OCI-LY3 (cell line): ENCODE measurements around the gene ELOA.

Source experiments
- H2AFZ ChIP-seq: fragments of 200-600, 300-600 bp; shearing (Covaris generic); 2 replicates; pipeline ENCODE4 v1.6.0; 2014; ENCODE audit warnings: antibody characterized with exemption, low read depth, low read length
- H3K27ac ChIP-seq: fragments of 200-600, 300-600 bp; sonication (generic); 2 replicates; pipeline ENCODE4 v1.5.1; 2014; ENCODE audit warnings: mild to moderate bottlenecking, low read length, moderate library complexity, mixed read lengths
- H3K27me3 ChIP-seq: fragments of 200-600, 300-600 bp; sonication (generic); 2 replicates; pipeline ENCODE4 v1.6.1; 2014; ENCODE audit warnings: low read depth, low read length, mixed read lengths
- H3K36me3 ChIP-seq: fragments of 200-600, 300-600 bp; sonication (generic); replicated peaks from 2 replicates; pipeline ENCODE3; 2014; ENCODE audit warnings: low read depth, low read length, mixed read lengths
- H3K4me1 ChIP-seq: fragments of 300-600, 200-600 bp; sonication (generic); 2 replicates; pipeline ENCODE4 v1.6.1; 2014; ENCODE audit warnings: low read length, mixed read lengths
- H3K4me2 ChIP-seq: fragments of 200-600, 300-600 bp; sonication (generic); 2 replicates; pipeline ENCODE4 v1.6.1; 2014; ENCODE audit warnings: low read length, mixed read lengths
- H3K4me3 ChIP-seq: fragments of 300-600, 200-600 bp; sonication (generic); 2 replicates; pipeline ENCODE4 v1.5.1; 2014; ENCODE audit warnings: antibody characterized with exemption, mild to moderate bottlenecking, low read length, moderate library complexity
- H3K79me2 ChIP-seq: fragments of 300-600, 200-600 bp; shearing (Covaris generic); 2 replicates; pipeline ENCODE4 v1.6.1; 2014; ENCODE audit warnings: mild to moderate bottlenecking, low read length, mixed read lengths
- H3K9ac ChIP-seq: fragments of 300-600, 200-600 bp; shearing (Covaris generic); 2 replicates; pipeline ENCODE4 v1.6.0; 2014; ENCODE audit warnings: mild to moderate bottlenecking, low read length, moderate library complexity
- H3K9me3 ChIP-seq: fragments of 200-600, 300-600 bp; shearing (Covaris generic); 2 replicates; pipeline ENCODE4 v1.6.1; 2014; ENCODE audit warnings: low read length, mixed read lengths; ENCODE audit not compliant: insufficient read depth
- H4K20me1 ChIP-seq: fragments of 200-600, 300-600 bp; sonication (generic); 2 replicates; pipeline ENCODE4 v1.6.1; 2016; ENCODE audit warnings: low read length, mixed read lengths; ENCODE audit not compliant: insufficient read depth
- CTCF ChIP-seq: fragments of 200-600, 300-600 bp; sonication (generic); IDR thresholded peaks from 2 replicates; pipeline ENCODE4 v1.5.1; 2014; ENCODE audit warnings: antibody characterized with exemption, low read length, low read depth
- EZH2phosphoT487 ChIP-seq: fragments of 200-600 bp; shearing (Covaris generic); IDR thresholded peaks from 2 replicates; pipeline ENCODE4 v1.6.1; 2018; ENCODE audit warnings: antibody characterized with exemption, mixed run types, low read depth

Gene ELOA

GRCh38 chr1:23719162-23719820 is 24.0 kb upstream of the ELOA start:
- Histone ChIP-seq H4K20me1 (no peaks in the 10 kb centered on the region), H3K4me1 (peaks cover 61% of the 10 kb centered on the region), H3K4me2 (peak overlapping the region; percentile 100), H3K4me3 (peak overlapping the region; percentile 37; the same call in 1 of the 2 replicates), H3K9ac (peak overlapping the region; percentile 99), H2AFZ (no peak overlapping the region), H3K27me3 (no peaks in the 10 kb centered on the region), H3K79me2 (peaks cover 27% of the 10 kb centered on the region), H3K36me3 (no peaks in the 10 kb centered on the region), H3K9me3 (no peaks in the 10 kb centered on the region), H3K27ac (peak overlapping the region; percentile 100)
- TF ChIP-seq EZH2phosphoT487 (no peak), CTCF (no peak)

- TF ChIP-seq CTCF (no peak), EZH2phosphoT487 (no peak)
- Histone ChIP-seq H3K9ac (peak overlapping the region; percentile 99), H3K4me2 (peak overlapping the region; percentile 100), H3K9me3 (no peaks in the 10 kb centered on the region), H4K20me1 (no peaks in the 10 kb centered on the region), H2AFZ (no peak overlapping the region), H3K36me3 (no peaks in the 10 kb centered on the region), H3K4me1 (peaks cover 65% of the 10 kb centered on the region), H3K27ac (peak overlapping the region; percentile 100), H3K4me3 (peak overlapping the region; percentile 75), H3K79me2 (peaks cover 27% of the 10 kb centered on the region), H3K27me3 (no peaks in the 10 kb centered on the region)
Measured at GRCh38 chr1:23720256-23720995, 22.8 kb upstream of the ELOA start.

- no peaks in the 10 kb centered on the region for H3K36me3 ChIP-seq
- H3K9me3 ChIP-seq: no peaks in the 10 kb centered on the region
- H3K27me3 ChIP-seq: no peaks in the 10 kb centered on the region
- no peak overlapping the region for H3K4me3 ChIP-seq
- H2AFZ ChIP-seq: no peak overlapping the region
- peak overlapping the region; percentile 60 for H3K4me2 ChIP-seq
- no peak for TF ChIP-seq CTCF
- TF ChIP-seq EZH2phosphoT487: no peak
- peak overlapping the region; percentile 44 for H3K9ac ChIP-seq
- peaks cover 17% of the 10 kb centered on the region for H3K79me2 ChIP-seq
- peak overlapping the region; percentile 100 for H3K27ac ChIP-seq
- no peaks in the 10 kb centered on the region for H4K20me1 ChIP-seq
- peaks cover 84% of the 10 kb centered on the region for H3K4me1 ChIP-seq
Measured at GRCh38 chr1:23722652-23723051, 20.6 kb upstream of the ELOA start.

- H4K20me1 ChIP-seq: no peaks in the 10 kb centered on the region
Measured at GRCh38 chr1:23726686-23727085, 16.6 kb upstream of the ELOA start.

More at GRCh38 chr1:23726686-23727085, 16.6 kb upstream of the ELOA start:
- H3K4me3 ChIP-seq: peak overlapping the region; percentile 4; the same call in 1 of the 2 replicates
- no peak overlapping the region for H2AFZ ChIP-seq
- TF ChIP-seq CTCF (no peak), EZH2phosphoT487 (no peak)
- H3K9me3 ChIP-seq: no peaks in the 10 kb centered on the region
- H3K27me3 ChIP-seq: no peaks in the 10 kb centered on the region
- H3K27ac ChIP-seq: peak overlapping the region; percentile 88
- no peaks in the 10 kb centered on the region for H3K36me3 ChIP-seq
- H3K4me1 ChIP-seq: peaks cover 77% of the 10 kb centered on the region
- H3K4me2 ChIP-seq: peak overlapping the region; percentile 70
- peaks cover 2% of the 10 kb centered on the region; the same call in 1 of the 2 replicates for H3K79me2 ChIP-seq
- peak overlapping the region; percentile 49 for H3K9ac ChIP-seq
